GM19438 (cell line): ENCODE measurements around the gene MON2.
A peak's percentile ranks its signal among the peaks of the same experiment; 100 is the strongest.
"Not testable (repeated sequence)": the region's sequence is repeated elsewhere in the genome, so short reads cannot be mapped to it uniquely, and the experiment has no call there.

Experiments used
- ATAC-seq: cut with Tn5 transposase; IDR thresholded peaks from one replicate; pipeline ENCODE4 v1.9.1; 2021; ENCODE audit warnings: low read depth; ENCODE audit not compliant: unreplicated experiment

Gene MON2

GRCh38 chr12:62540354-62540753 lies 73.7 kb downstream of the MON2 start:
- no peak for ATAC-seq

GRCh38 chr12:62542814-62543213 lies 76.2 kb downstream of the MON2 start:
- no peak for ATAC-seq

GRCh38 chr12:62543324-62543723 lies 76.7 kb downstream of the MON2 start:
- ATAC-seq = no peak

- ATAC-seq = no peak
These were observed 77.1 kb downstream of the MON2 start for GRCh38 chr12:62543741-62544140.

- ATAC-seq = no peak
These were observed 86.4 kb downstream of the MON2 start for GRCh38 chr12:62552906-62553556.

- ATAC-seq = not testable (repeated sequence)
These were observed 92.7 kb downstream of the MON2 start for GRCh38 chr12:62559366-62559765.

- no peak for ATAC-seq
These were observed 96.2 kb downstream of the MON2 start for GRCh38 chr12:62562846-62563245.

- ATAC-seq = no peak
These were observed 108.4 kb downstream of the MON2 start for GRCh38 chr12:62575036-62575435.

- ATAC-seq = no peak
These were observed 109.9 kb downstream of the MON2 start for GRCh38 chr12:62576503-62576902.

GRCh38 chr12:62578726-62579125 lies 112.1 kb downstream of the MON2 start:
- no peak for ATAC-seq

GRCh38 chr12:62581288-62582064 lies 114.8 kb downstream of the MON2 start:
- no peak for ATAC-seq

- no peak for ATAC-seq
These were observed 115.4 kb downstream of the MON2 start for GRCh38 chr12:62582065-62582366.

- ATAC-seq = no peak
These were observed 118.0 kb downstream of the MON2 start for GRCh38 chr12:62584619-62585018.

- no peak for ATAC-seq
These were observed 120.2 kb downstream of the MON2 start for GRCh38 chr12:62586850-62587249.

GRCh38 chr12:62588916-62589315 lies 122.3 kb downstream of the MON2 start:
- no peak for ATAC-seq

- ATAC-seq = no peak
These were observed 130.6 kb downstream of the MON2 start for GRCh38 chr12:62597253-62597652.

GRCh38 chr12:62598846-62599245 lies 132.2 kb downstream of the MON2 start:
- ATAC-seq = no peak

- no peak for ATAC-seq
These were observed 133.3 kb downstream of the MON2 start for GRCh38 chr12:62599854-62600437.

GRCh38 chr12:62601765-62602164 lies 135.1 kb downstream of the MON2 start:
- ATAC-seq = no peak

- ATAC-seq = peak; percentile 65
These were observed 135.8 kb downstream of the MON2 start for GRCh38 chr12:62602255-62603060.
